Effector memory CD8-positive, alpha-beta T cell (primary cell): ENCODE results near the gene ANKIB1.
"Not testable (repeated sequence)": the region's sequence is repeated elsewhere in the genome, so short reads cannot be mapped to it uniquely, and the experiment has no call there.

Source experiments
- ATAC-seq: fragments of 150-1000 bp; cut with Tn5 transposase; replicated peaks from 2 replicates; pipeline ENCODE4 v1.10.0; 2021; ENCODE audit warnings: mild to moderate bottlenecking, moderate library complexity
- DNase-seq, 3 experiments: peaks; one replicate each; pipeline ENCODE4 v3.0.0; 2021
- H3K27ac Mint-ChIP-seq, 2 donors: one replicate each; pipeline ENCODE4 v1.8.0; 2022; ENCODE audit warnings: mild to moderate bottlenecking in 2 of 2, mixed read lengths in 2 of 2, moderate library complexity in 2 of 2
- H3K27me3 Mint-ChIP-seq, 2 donors: one replicate each; pipeline ENCODE4 v1.8.0; 2022; ENCODE audit warnings: mixed read lengths in 2 of 2
- H3K36me3 Mint-ChIP-seq: one replicate; pipeline ENCODE4 v1.8.0; 2022; ENCODE audit warnings: mild to moderate bottlenecking, moderate library complexity, mixed read lengths; ENCODE audit not compliant: insufficient read depth
- H3K4me1 Mint-ChIP-seq, 2 donors: one replicate each; pipeline ENCODE4 v1.8.0; 2022; ENCODE audit warnings: low read depth in 2 of 2, mixed read lengths in 2 of 2
- H3K4me3 Mint-ChIP-seq, 2 donors: one replicate each; pipeline ENCODE4 v1.8.0; 2022; ENCODE audit warnings: mild to moderate bottlenecking in 2 of 2, mixed read lengths in 2 of 2, moderate library complexity in 2 of 2
- H3K9me3 Mint-ChIP-seq, 2 donors: one replicate each; pipeline ENCODE4 v1.8.0; 2022; ENCODE audit warnings: mixed read lengths in 2 of 2

ANKIB1 gene

DNA sequence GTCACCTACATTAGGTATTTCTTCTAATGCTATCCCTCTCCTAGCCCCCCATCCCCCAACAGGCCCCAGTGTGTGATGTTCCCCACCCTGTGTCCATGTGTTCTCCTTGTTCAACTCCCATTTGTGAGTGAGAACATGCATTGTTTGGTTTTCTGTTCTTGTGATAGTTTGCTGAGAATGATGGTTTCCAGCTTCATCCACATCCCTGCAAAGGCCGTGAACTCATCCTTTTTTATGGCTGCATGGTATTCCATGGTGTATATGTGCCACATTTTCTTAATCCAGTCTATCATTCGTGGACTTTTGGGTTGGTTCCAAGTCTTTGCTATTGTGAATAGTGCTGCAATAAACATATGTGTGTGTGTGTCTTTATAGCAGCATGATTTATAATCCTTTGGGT is 113.4 kb downstream of the ANKIB1 start:
- ATAC-seq, H3K4me3 Mint-ChIP-seq, H3K4me1 Mint-ChIP-seq, H3K9me3 Mint-ChIP-seq, H3K27ac Mint-ChIP-seq, H3K27me3 Mint-ChIP-seq, DNase-seq: not testable (repeated sequence)
- peaks cover 20% of the 10 kb centered on the region for H3K36me3 Mint-ChIP-seq

DNA sequence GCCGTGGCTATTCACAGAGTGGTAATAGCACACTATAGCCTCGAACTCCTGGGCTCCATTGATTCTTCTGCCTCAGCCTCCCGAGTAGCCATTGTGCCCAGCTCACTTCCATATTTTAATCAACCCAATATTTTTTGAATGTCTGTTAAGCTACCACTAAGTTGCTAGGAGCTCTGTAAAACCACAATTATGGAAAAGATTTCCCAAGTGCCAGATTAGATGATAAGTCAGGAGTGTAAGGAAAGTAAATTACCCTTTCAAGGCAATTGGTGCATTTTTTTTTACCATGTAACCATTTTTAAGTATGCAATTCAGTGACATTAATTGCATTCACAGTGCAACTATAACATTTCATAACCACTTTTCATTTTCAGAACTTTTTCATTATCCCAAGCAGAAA is 114.0 kb downstream of the ANKIB1 start:
- no peak for ATAC-seq
- Mint-ChIP-seq H3K4me3 (no peak overlapping the region), H3K36me3 (peaks cover 20% of the 10 kb centered on the region)

DNA sequence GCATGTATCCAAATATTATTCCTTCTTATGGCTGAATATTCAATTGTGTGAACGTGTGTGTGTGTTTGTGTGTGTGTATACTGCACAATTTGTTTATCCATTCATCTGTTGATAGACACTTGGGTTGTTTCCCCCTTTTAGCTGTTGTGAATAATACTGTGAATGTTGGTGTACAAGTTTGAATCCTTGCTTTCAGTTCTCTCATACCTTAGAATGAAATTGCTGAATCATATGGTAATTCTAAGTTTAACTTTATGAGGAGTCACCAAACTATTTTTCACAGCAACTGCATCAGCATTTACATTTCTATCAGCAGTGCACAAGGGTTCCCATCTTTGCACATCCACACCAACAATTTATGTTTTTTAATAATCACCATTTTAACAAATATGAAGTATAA is 114.6 kb downstream of the ANKIB1 start:
- Mint-ChIP-seq H3K27me3 (no peaks in the 10 kb centered on the region), H3K9me3 (no peaks in the 10 kb centered on the region), H3K36me3 (peaks cover 20% of the 10 kb centered on the region), H3K4me1 (no peaks in the 10 kb centered on the region), H3K4me3 (no peak overlapping the region), H3K27ac (no peak overlapping the region)
- DNase-seq (no peak), ATAC-seq (no peak)

More for the DNA sequence above, 114.0 kb downstream of the ANKIB1 start:
- no peak for DNase-seq
- Mint-ChIP-seq H3K27ac (no peak overlapping the region), H3K4me1 (no peaks in the 10 kb centered on the region), H3K27me3 (no peaks in the 10 kb centered on the region), H3K9me3 (no peaks in the 10 kb centered on the region)

DNA sequence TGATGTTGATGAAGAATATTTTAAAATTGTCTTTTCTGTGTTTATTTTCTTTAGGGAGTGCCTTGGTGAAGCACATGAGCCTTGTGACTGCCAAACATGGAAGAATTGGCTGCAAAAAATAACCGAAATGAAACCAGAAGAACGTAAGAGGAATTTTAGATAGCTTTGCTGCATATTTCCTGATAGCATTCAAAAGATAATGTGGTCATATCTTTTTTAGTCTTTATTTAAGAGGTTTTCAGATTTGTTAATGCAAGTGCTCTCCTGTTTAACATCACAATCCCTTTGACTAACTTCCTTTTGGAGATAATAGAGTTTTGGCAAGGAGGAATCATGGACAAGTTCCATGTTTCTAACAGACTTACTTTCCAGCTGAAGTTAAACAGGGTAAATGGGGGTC is 116.4 kb downstream of the ANKIB1 start:
- Mint-ChIP-seq H3K4me3 (no peak overlapping the region), H3K27me3 (no peaks in the 10 kb centered on the region), H3K27ac (no peak overlapping the region), H3K9me3 (no peaks in the 10 kb centered on the region), H3K4me1 (no peaks in the 10 kb centered on the region), H3K36me3 (peaks cover 18% of the 10 kb centered on the region)
- DNase-seq (no peak), ATAC-seq (no peak)

DNA sequence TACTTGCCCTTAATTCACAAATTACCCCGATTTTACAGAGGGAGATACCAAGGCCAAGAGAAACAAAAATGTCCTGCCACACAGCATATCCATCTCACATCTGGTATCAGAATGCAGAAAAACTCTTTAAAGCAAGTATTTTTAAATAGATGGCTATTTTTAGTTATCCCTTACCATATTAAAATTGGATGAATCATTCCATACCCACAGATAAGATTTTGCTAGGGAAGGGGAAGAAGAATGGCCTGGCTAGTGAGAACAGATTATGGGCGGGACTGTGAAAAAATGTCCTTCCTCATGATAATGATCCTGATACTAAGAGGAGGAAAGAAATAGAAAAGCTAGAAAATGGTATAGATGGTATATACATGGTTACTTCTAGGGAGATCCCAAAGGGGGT is 121.0 kb downstream of the ANKIB1 start:
- Mint-ChIP-seq H3K9me3 (no peaks in the 10 kb centered on the region), H3K36me3 (peaks cover 13% of the 10 kb centered on the region), H3K27ac (no peak overlapping the region), H3K4me3 (no peak overlapping the region), H3K27me3 (no peaks in the 10 kb centered on the region), H3K4me1 (no peaks in the 10 kb centered on the region)
- no peak for DNase-seq
- ATAC-seq, result no peak

DNA sequence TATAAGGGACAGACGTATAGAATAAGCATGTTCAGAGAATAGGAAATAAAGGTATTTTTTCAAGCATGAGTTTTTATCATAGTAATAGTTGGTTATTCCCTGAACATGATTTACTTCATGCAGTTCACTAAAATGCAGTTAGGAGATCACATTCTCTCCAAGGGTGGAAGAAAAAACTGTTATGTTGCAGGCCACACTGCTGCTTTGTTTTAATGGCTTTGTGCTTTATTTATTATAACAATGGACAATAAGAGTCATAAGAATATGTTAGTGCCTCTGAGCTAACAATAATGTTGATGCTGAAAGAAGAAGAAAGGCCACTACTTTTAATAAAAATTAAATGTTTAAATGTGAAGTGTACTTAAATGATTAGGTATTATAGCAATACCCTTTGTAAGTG is 123.0 kb downstream of the ANKIB1 start:
- peaks cover 3% of the 10 kb centered on the region for H3K36me3 Mint-ChIP-seq

DNA sequence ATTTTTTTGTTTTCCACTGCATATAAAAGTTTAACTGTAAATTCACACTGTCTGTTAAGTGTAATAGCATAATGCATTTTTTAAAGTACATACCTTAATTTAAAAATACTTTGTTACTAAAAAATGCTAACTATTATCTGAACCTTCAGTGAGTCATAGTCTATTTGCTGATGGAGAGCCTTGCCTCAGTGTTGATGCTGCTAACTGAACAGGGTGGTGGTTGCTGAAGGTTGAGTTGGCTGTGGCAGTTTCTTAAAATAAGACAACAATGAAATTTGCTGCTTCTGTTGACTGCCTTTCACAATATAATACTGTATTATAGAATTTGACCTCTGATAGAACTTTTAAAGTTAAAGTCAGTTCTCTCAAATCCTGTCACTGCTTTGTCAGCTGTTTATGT is 129.2 kb downstream of the ANKIB1 start:
- Mint-ChIP-seq H3K27ac (no peak overlapping the region), H3K36me3 (peaks cover 22% of the 10 kb centered on the region), H3K4me3 (no peak overlapping the region), H3K4me1 (no peaks in the 10 kb centered on the region), H3K27me3 (no peaks in the 10 kb centered on the region), H3K9me3 (no peaks in the 10 kb centered on the region)
- no peak for DNase-seq
- ATAC-seq, result no peak

More for the DNA sequence above, 123.0 kb downstream of the ANKIB1 start:
- Mint-ChIP-seq H3K4me1 (no peaks in the 10 kb centered on the region), H3K4me3 (no peak overlapping the region), H3K9me3 (no peaks in the 10 kb centered on the region), H3K27ac (no peak overlapping the region), H3K27me3 (no peaks in the 10 kb centered on the region)
- DNase-seq, result no peak
- no peak for ATAC-seq

DNA sequence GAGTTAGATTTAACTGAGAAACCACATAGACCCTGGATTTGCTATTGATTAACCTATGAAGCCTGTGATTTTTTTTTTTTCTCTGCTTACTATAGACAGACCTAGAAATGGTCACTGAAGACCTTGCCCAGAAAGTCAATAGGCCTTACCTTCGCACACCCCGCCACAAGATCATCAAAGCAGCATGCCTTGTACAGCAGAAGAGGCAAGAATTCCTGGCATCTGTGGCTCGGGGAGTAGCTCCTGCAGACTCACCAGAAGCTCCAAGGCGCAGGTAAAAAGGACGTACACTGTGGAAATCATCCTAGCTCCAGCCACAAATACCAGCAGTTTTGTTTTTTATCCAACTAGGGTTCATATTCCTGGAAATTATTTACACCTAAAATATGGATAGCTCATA is 145.3 kb downstream of the ANKIB1 start:
- H3K9me3 Mint-ChIP-seq, result no peaks in the 10 kb centered on the region
- no peak for ATAC-seq
- no peak overlapping the region for H3K4me3 Mint-ChIP-seq
- DNase-seq, result no peak
- no peaks in the 10 kb centered on the region for H3K4me1 Mint-ChIP-seq
- H3K27ac Mint-ChIP-seq, result no peak overlapping the region
- peaks cover 19% of the 10 kb centered on the region for H3K36me3 Mint-ChIP-seq
- no peaks in the 10 kb centered on the region for H3K27me3 Mint-ChIP-seq

DNA sequence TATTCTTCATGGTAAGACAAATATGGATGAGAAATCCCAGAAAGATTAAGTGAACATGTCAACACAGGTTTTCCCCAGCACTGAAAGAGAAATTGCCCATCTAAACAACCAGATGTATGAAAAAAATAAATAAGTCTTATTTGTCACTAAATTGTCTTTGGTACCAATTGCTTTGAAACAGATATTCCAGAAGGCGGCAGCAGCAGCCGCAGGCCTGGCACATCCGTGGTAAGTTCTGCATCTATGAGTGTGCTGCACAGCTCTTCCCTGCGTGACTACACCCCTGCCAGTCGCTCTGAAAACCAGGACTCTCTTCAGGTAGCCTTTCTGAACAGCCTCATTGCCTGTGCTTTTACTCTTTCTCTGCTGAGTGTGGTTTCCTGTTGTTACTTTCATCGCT is 151.8 kb downstream of the ANKIB1 start:
- DNase-seq (no peak), ATAC-seq (no peak)
- H3K4me1 Mint-ChIP-seq, result no peaks in the 10 kb centered on the region
- no peak overlapping the region for H3K27ac Mint-ChIP-seq
- H3K36me3 Mint-ChIP-seq, result peaks cover 33% of the 10 kb centered on the region
- no peaks in the 10 kb centered on the region for H3K9me3 Mint-ChIP-seq
- no peak overlapping the region for H3K4me3 Mint-ChIP-seq
- no peaks in the 10 kb centered on the region for H3K27me3 Mint-ChIP-seq

DNA sequence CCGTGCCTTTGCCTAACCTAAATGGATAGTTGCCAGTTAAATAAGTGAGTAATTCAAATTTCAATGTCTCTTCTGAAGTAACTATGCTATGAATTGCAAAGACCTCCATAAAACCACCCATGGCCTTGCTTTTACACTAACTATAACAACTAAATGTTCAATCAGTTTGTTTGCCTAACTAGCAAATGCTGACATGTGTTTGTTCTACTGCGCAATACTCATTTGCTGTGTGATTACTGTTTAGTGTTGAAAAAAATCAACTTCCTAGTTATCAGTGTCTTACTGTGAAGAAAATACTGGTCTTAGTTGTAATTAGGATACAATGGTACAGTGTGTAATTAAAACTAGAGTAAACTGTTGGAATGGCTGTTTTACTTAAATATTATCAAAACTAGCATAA is 154.2 kb downstream of the ANKIB1 start:
- H3K27me3 Mint-ChIP-seq, result no peaks in the 10 kb centered on the region
- no peak overlapping the region for H3K27ac Mint-ChIP-seq
- DNase-seq (no peak), ATAC-seq (no peak)
- H3K4me3 Mint-ChIP-seq, result no peak overlapping the region
- no peaks in the 10 kb centered on the region for H3K9me3 Mint-ChIP-seq
- peaks cover 13 to 15% of the 10 kb centered on the region in 2 donors for H3K4me1 Mint-ChIP-seq
- peaks cover 30% of the 10 kb centered on the region for H3K36me3 Mint-ChIP-seq

DNA sequence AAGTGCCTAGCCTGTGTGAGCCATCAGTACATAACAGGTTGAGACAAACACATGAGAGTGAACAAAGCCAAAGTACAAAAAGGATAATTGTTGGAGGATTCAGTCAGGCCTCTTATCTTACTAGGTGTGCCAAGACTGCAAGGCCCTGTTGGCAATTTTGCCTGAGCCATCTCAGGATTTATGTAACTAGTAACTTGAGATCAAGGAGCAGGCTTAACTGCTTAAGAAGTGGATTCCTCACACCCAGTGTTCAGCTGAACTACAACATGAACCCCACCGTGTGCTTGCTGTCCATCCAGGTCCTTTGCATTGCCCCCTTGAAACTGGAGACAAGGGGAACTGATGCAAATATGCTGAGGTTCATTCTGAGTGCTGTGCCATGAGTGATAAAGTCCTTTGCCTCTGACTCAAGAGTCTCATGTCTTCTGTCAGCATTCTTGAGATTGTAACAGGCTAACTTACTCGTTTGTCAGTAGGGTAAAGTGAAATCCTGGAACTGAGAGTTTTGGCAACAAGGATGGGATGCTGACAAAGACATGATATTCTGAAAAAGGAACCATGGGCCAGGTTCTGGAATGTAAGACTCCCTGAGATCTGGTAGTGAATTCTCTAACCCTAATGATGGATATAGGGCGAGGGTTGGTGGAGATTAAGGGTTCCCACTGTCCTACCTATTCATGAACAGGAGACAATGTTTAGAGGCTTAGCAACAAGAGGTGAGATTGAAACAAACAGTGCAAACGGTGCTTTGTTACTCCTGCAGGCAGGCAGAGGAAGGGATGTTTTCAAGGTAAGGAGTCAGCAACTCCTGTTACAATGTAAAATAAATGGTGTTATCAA is 157.4 kb downstream of the ANKIB1 start:
- H3K4me1 Mint-ChIP-seq, result peaks cover 13 to 15% of the 10 kb centered on the region in 2 donors
- peak overlapping the region; percentile 44 to 88 for H3K27ac Mint-ChIP-seq

DNA sequence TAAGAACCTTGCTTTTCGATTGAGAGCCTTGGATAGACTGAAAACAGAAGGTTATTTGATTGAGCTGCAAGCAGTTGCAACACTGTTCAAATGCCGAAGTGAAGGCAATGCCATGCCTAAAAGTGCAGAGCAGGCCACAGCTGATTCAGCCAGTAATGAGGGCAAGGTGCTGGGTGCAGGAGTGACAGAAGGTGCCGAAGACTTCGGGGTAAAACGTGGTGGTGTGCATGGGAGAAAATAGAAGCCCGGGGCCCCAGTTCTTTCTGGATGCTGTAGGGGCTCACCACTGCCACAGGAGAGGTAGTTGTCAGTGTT is 157.9 kb downstream of the ANKIB1 start:
- Mint-ChIP-seq H3K9me3 (no peaks in the 10 kb centered on the region), H3K4me3 (peak overlapping the region; percentile 46 to 55), H3K27ac (peak overlapping the region; percentile 44 to 88), H3K36me3 (peaks cover 7% of the 10 kb centered on the region), H3K4me1 (peaks cover 13 to 15% of the 10 kb centered on the region in 2 donors), H3K27me3 (no peaks in the 10 kb centered on the region)
- DNase-seq, result no peak
- ATAC-seq, result peak; percentile 34

More for the DNA sequence above, 157.4 kb downstream of the ANKIB1 start:
- H3K9me3 Mint-ChIP-seq, result no peaks in the 10 kb centered on the region
- no peak for DNase-seq
- H3K27me3 Mint-ChIP-seq, result no peaks in the 10 kb centered on the region
- no peak for ATAC-seq
- H3K4me3 Mint-ChIP-seq, result peak overlapping the region; percentile 46 to 55
- H3K36me3 Mint-ChIP-seq, result peaks cover 12% of the 10 kb centered on the region

DNA sequence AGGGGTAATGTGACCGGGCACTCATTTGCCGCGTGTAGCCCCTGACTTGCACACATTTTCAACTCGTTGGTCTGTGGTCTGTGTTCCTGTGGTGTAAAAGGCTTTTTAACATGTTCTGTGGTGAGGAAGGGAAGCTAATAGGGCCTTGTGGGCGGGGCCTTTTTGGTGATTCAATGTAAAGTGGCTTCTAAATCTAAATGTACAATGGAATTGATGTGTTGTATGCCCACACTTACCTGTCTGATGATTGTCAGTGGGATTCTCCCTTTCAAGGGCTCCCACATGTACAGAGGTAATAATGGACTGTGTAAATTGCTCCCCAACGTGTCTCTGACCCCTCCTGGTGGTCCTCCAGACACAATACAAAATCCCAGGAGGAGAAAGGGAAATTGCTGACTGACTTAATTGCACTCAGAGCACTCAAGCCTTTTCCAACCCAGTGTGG is 158.4 kb downstream of the ANKIB1 start:
- DNase-seq (peak; percentile 24 to 36 (median 33)), ATAC-seq (peak; percentile 94)
- H3K4me1 Mint-ChIP-seq, result peaks cover 13 to 15% of the 10 kb centered on the region in 2 donors
- peaks cover 6% of the 10 kb centered on the region for H3K36me3 Mint-ChIP-seq
- H3K27ac Mint-ChIP-seq, result peak overlapping the region in 1 of 2 donors; percentile 88
- H3K27me3 Mint-ChIP-seq, result no peaks in the 10 kb centered on the region
- H3K4me3 Mint-ChIP-seq, result peak overlapping the region; percentile 46 to 55
- no peaks in the 10 kb centered on the region for H3K9me3 Mint-ChIP-seq

DNA sequence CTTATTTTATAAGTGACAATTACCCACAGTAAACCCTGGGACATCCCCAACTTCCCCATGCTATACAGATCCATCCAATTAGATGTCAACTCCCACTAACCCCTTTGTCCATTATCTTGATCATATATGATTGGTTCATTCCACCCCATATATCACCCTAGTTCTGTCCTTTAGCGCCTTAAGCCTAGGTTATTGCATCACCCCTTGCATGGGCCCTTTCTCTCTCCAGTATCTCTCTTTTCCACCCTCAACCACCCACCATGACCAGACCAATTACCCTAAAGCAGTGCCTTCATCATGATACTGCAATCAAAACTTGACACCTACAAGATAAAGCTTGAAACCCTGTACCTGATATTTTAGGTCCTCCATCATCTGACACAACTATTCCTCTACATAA is 163.6 kb downstream of the ANKIB1 start:
- no peak overlapping the region for H3K4me3 Mint-ChIP-seq
- peaks cover 0 to 2% of the 10 kb centered on the region in 2 donors for H3K9me3 Mint-ChIP-seq
- no peak for ATAC-seq
- H3K36me3 Mint-ChIP-seq, result peaks cover 3% of the 10 kb centered on the region
- peaks cover 2% of the 10 kb centered on the region in 2 donors for H3K4me1 Mint-ChIP-seq
- DNase-seq, result no peak
- H3K27ac Mint-ChIP-seq, result no peak overlapping the region
- peaks cover 22 to 42% of the 10 kb centered on the region in 2 donors for H3K27me3 Mint-ChIP-seq
